IMR-90 (cell line): ENCODE measurements around the gene CALHM6. TPM values are rescaled to one million over a fixed set of nuclear protein-coding genes. Genes with fewer than 3 reads are reported as not detected.

Experiments
- ATAC-seq: fragments of 200-7000 bp; cut with Tn5 transposase; 2 replicates; pipeline ENCODE4 v1.9.1; 2020; ENCODE audit warnings: low read depth, mild to moderate bottlenecking, moderate library complexity
- Bru-seq: library from RNA; stranded (reverse); fragments of 400-500 nt; gene quantifications from one replicate; lab custom pipeline; 2021; lab: Mats Ljungman, UMichigan
- BruChase-seq, 2 experiments: library from RNA; stranded (reverse); fragments of 400-500 nt; gene quantifications; one replicate each; lab custom pipeline; 2021; lab: Mats Ljungman, UMichigan
- BruUV-seq: library from RNA; stranded (reverse); fragments of 400-500 nt; replicated peaks from 2 replicates; lab custom pipeline; 2021; lab: Mats Ljungman, UMichigan
- CTCF ChIA-PET: fragments of 300-600 bp; formaldehyde crosslinking; extraction: SDS; loops from one replicate; lab custom pipeline; 2021; ENCODE audit warnings: antibody characterized with exemption; lab: Yijun Ruan, JAX
- POLR2A ChIA-PET: fragments of 300-600 bp; sonication (Branson Sonifier 250); formaldehyde crosslinking; loops from one replicate; lab custom pipeline; 2022; ENCODE audit warnings: antibody characterized with exemption; ENCODE audit not compliant: unreplicated experiment; lab: Charles Lee
- DNase-seq: peaks from one replicate; pipeline ENCODE4 v3.0.0; 2013
- H2AFZ ChIP-seq: replicated peaks from 2 replicates; pipeline ENCODE3; 2013; ENCODE audit warnings: low read length, mild to moderate bottlenecking; ENCODE audit not compliant: poor library complexity
- H2AK5ac ChIP-seq: 2 replicates; pipeline ENCODE4 v1.6.1; 2013; ENCODE audit warnings: low read depth, low read length, inconsistent platforms
- H2AK9ac ChIP-seq: replicated peaks from 2 replicates; pipeline ENCODE3; 2013; ENCODE audit warnings: mild to moderate bottlenecking, low read depth, low read length, moderate library complexity; ENCODE audit not compliant: poor library complexity
- H2BK120ac ChIP-seq: 2 replicates; pipeline ENCODE4 v1.6.1; 2013; ENCODE audit warnings: low read depth, low read length, inconsistent platforms
- H2BK15ac ChIP-seq: 3 replicates; pipeline ENCODE4 v1.6.1; 2013; ENCODE audit warnings: low read depth, low read length, inconsistent platforms
- H2BK20ac ChIP-seq: 2 replicates; pipeline ENCODE4 v1.6.1; 2013; ENCODE audit warnings: low read depth, mild to moderate bottlenecking, inconsistent platforms, low read length, moderate library complexity
- H2BK5ac ChIP-seq: 2 replicates; pipeline ENCODE4 v1.6.1; 2013; ENCODE audit warnings: mild to moderate bottlenecking, low read depth, low read length, inconsistent platforms; ENCODE audit not compliant: poor library complexity, severe bottlenecking
- H3K14ac ChIP-seq: replicated peaks from 2 replicates; pipeline ENCODE4 v1.6.1; 2013; ENCODE audit warnings: low read depth, low read length, inconsistent platforms
- H3K18ac ChIP-seq: 2 replicates; pipeline ENCODE4 v1.6.1; 2013; ENCODE audit warnings: low read depth, low read length, control low read depth
- H3K23ac ChIP-seq: 2 replicates; pipeline ENCODE4 v1.6.1; 2013; ENCODE audit warnings: low read depth, low read length, inconsistent platforms
- H3K27ac ChIP-seq: 2 replicates; pipeline ENCODE4 v1.5.1; 2013; ENCODE audit warnings: mild to moderate bottlenecking, control low read depth, low read length; ENCODE audit not compliant: insufficient read depth
- H3K27me3 ChIP-seq: 2 replicates; pipeline ENCODE4 v1.6.1; 2013; ENCODE audit warnings: low read length; ENCODE audit not compliant: control insufficient read depth, insufficient read depth
- H3K36me3 ChIP-seq: 2 replicates; pipeline ENCODE4 v1.6.1; 2013; ENCODE audit warnings: low read length, mixed read lengths; ENCODE audit not compliant: control insufficient read depth, insufficient read depth
- H3K4ac ChIP-seq: 2 replicates; pipeline ENCODE4 v1.6.1; 2013; ENCODE audit warnings: low read depth, low read length, inconsistent platforms
- H3K4me1 ChIP-seq: 2 replicates; pipeline ENCODE4 v1.6.1; 2013; ENCODE audit warnings: low read length, mixed read lengths; ENCODE audit not compliant: control insufficient read depth, insufficient read depth
- H3K4me2 ChIP-seq: 2 replicates; pipeline ENCODE4 v1.6.1; 2013; ENCODE audit warnings: low read depth, mild to moderate bottlenecking, control low read depth, low read length, moderate library complexity
- H3K4me3 ChIP-seq: 2 replicates; pipeline ENCODE4 v1.5.1; 2013; ENCODE audit warnings: low read depth, mild to moderate bottlenecking, control low read depth, low read length, moderate library complexity; ENCODE audit not compliant: insufficient read depth
- H3K56ac ChIP-seq: 2 replicates; pipeline ENCODE4 v1.6.1; 2013; ENCODE audit warnings: low read length, inconsistent platforms; ENCODE audit not compliant: insufficient read depth; ENCODE audit errors: extremely low read depth
- H3K79me1 ChIP-seq, 2 experiments: 2 replicates each; pipeline ENCODE4 v1.6.1; 2013; ENCODE audit warnings: low read length in 2 of 2, inconsistent platforms in 1 of 2, low read depth in 1 of 2
- H3K9ac ChIP-seq: 2 replicates; pipeline ENCODE4 v1.6.1; 2013; ENCODE audit warnings: low read depth, low read length, control low read depth
- H3K9me1 ChIP-seq: 2 replicates; pipeline ENCODE4 v1.6.1; 2013; ENCODE audit warnings: low read length, inconsistent platforms; ENCODE audit not compliant: insufficient read depth
- H3K9me3 ChIP-seq: 2 replicates; pipeline ENCODE4 v1.6.1; 2013; ENCODE audit warnings: low read length; ENCODE audit not compliant: control insufficient read depth, insufficient read depth
- H4K20me1 ChIP-seq: 2 replicates; pipeline ENCODE4 v1.6.1; 2013; ENCODE audit warnings: low read length, inconsistent platforms; ENCODE audit not compliant: insufficient read depth
- H4K5ac ChIP-seq: 2 replicates; pipeline ENCODE4 v1.6.1; 2013; ENCODE audit warnings: mild to moderate bottlenecking, low read depth, low read length, control low read depth
- H4K8ac ChIP-seq, 2 experiments: 2 replicates each; pipeline ENCODE4 v1.6.1; 2013; ENCODE audit warnings: low read depth in 2 of 2, low read length in 2 of 2, control low read depth in 1 of 2, inconsistent platforms in 1 of 2
- H4K91ac ChIP-seq: 2 replicates; pipeline ENCODE4 v1.6.1; 2013; ENCODE audit warnings: low read depth, low read length, inconsistent platforms; ENCODE audit not compliant: insufficient read depth
- MAZ ChIP-seq: IDR thresholded peaks from 2 replicates; pipeline ENCODE4 v1.6.1; 2012; ENCODE audit warnings: low read depth, mild to moderate bottlenecking, low read length, improper control_type of control experiment, moderate library complexity, borderline replicate concordance
- WGBS, 2 experiments: methylation state at CpG; one replicate each; pipeline versions ENCODE4 v1.1.5 to v1.1.7; 2013; ENCODE audit warnings: missing lambda C conversion rate in 2 of 2; ENCODE audit not compliant: insufficient read length in 1 of 2; ENCODE audit errors: extremely low coverage in 2 of 2; 5-methylcytosine and 5-hydroxymethylcytosine counted together
- dilution Hi-C: fragments of 300-500 bp; cut with HindIII; formaldehyde crosslinking; loops from one replicate; pipeline ENCODE4 v1.14.3; 2018; ENCODE audit warnings: low sequenced_read_pairs; ENCODE audit not compliant: unreplicated experiment
- in situ Hi-C: fragments of 300-500 bp; cut with MboI; formaldehyde crosslinking; loops from 3 replicates; pipeline ENCODE4 v1.14.3; 2019; ENCODE audit warnings: low sequenced_read_pairs, inconsistent platforms, mixed read lengths
- intact Hi-C: fragments of 100-400 bp; cut with micrococcal nuclease; formaldehyde crosslinking; loops from 2 replicates; pipeline ENCODE4 v1.10.0; 2022
- long read RNA-seq: library from polyadenylated mRNA; unstranded; transcript quantifications from one replicate; pipeline ENCODE4 v2.0.0, GENCODE V29; 2021; ENCODE audit not compliant: unreplicated experiment
- polyA plus RNA-seq, 3 experiments: library from polyadenylated mRNA; depleted of rRNA; stranded (reverse); fragments of >200 nt; gene quantifications; 2 replicates each; pipeline ENCODE4 v1.2.3, GENCODE V29; 2012; ENCODE audit warnings: low replicate concordance in 1 of 3
- total RNA-seq: library from RNA; depleted of rRNA; stranded (reverse); fragments of >200 nt; gene quantifications from 2 replicates; pipeline ENCODE4 v1.2.3, GENCODE V29; 2012; rRNA removed

The CALHM6 gene
- total RNA-seq (0.72 and 0.83 TPM in 2 replicates), polyA plus RNA-seq (2012; rRNA removed) (1.1 and 1.5 TPM in 2 replicates), Bru-seq, nascent RNA (not detected), BruChase-seq, experiment 1, labeled RNA remaining after a 6-hour chase (not detected), BruChase-seq, experiment 2, labeled RNA remaining after a 2-hour chase (not detected)
- 1.4 and 1.8 TPM in 2 replicates for polyA plus RNA-seq (2012; cell fraction: cytosol; rRNA removed)
- 0.30 and 0.62 TPM in 2 replicates for polyA plus RNA-seq (2012; cell fraction: nucleus; rRNA removed; ENCODE audit: low replicate concordance)
- long read RNA-seq, result 0 reads

DNA sequence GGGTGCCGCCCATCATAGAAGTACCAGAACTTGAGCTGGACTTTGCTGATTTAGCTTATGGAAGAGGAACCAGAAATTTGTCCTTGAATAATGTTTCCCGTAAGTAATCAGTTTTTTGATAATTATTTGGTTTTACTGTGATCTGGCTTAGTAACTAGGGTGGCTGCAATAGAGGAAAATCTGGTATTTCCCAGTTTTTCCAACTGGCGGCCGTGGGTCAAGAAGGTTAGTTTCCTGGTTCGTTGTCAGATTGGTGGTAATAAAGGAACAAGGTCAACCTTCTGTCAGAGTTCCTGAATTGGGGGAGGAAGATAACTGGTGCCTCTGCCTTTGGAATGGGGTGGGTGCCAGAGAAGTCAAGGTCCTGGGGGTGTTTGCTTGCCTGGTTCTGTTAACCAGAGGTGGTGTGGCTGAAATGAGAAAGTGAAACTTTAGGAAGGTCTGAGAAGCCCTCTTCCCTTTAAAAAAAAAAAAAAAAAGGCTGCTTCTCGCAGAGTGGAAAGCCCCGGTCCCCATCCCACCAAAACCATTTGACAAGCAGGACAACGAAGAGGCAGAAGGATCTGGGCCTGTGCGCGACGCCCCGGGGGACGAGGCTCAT is at the start of gene CALHM6:
Gene CALHM6 (plus strand): TSS at position 45 of the 601 bp plus-strand sequence. CDS start 555 bp downstream, at position 600.
- Histone ChIP-seq H3K36me3 (no peaks in the 10 kb centered on the region), H3K18ac (peak within 1 kb of the TSS; percentile 2; the same call in 1 of the 2 replicates), H2BK120ac (peak within 1 kb of the TSS; percentile 43; the same call in 1 of the 2 replicates), H4K8ac (peak within 1 kb of the TSS; percentile 54 to 63; a peak in 2 of 4 replicates), H3K9me3 (0 out of 2 replicates have a peak, but pooled peaks cover 1% of the 10 kb centered on the region), H4K91ac (no peak within 1 kb of the TSS), H2BK20ac (no peak within 1 kb of the TSS; the same call in 1 of the 2 replicates), H3K4ac (peak within 1 kb of the TSS; percentile 5; the same call in 1 of the 2 replicates), H3K4me1 (no peaks in the 10 kb centered on the region; the same call in 1 of the 2 replicates), H3K9me1 (no peaks in the 10 kb centered on the region), H3K79me1 (no peaks in the 10 kb centered on the region), H3K27me3 (peaks cover 9% of the 10 kb centered on the region), H3K56ac (no peak within 1 kb of the TSS), H2AK5ac (peak within 1 kb of the TSS; percentile 11; the same call in 1 of the 2 replicates), H4K20me1 (no peaks in the 10 kb centered on the region), H4K5ac (0 out of 2 replicates have a peak within 1 kb of the TSS, but pooled peaks have one; percentile 58), H3K14ac (peak within 1 kb of the TSS; percentile 44; the same call in 1 of the 2 replicates), H3K4me2 (peak within 1 kb of the TSS; percentile 60), H3K9ac (no peak within 1 kb of the TSS), H2AK9ac (peak within 1 kb of the TSS; percentile 25), H3K23ac (no peak within 1 kb of the TSS), H3K4me3 (peak within 1 kb of the TSS; percentile 38), H2BK5ac (no peak within 1 kb of the TSS), H3K27ac (no peak within 1 kb of the TSS), H2AFZ (peak within 1 kb of the TSS; percentile 86), H2BK15ac (no peak within 1 kb of the TSS)
- dilution Hi-C loops (no loop called here), in situ Hi-C loops (no loop called here), intact Hi-C loops (no loop called here)
- 70% methylated on average over 10 of the region's 13 CpGs; no CpG with 5 or more reads in 1 of the 2 experiments for WGBS, 2 experiments
- CTCF ChIA-PET, result no interaction called here
- no peak for TF ChIP-seq MAZ
- POLR2A ChIA-PET, result no interaction called here
- DNase-seq (no peak), ATAC-seq (no peak)
- no TSS peak for BruUV-seq
